Right ventricle myocardium inferior (tissue), 1 donor: ENCODE data around the gene FRS3. TPM values are rescaled to one million over a fixed set of nuclear protein-coding genes. Genes with fewer than 3 reads are reported as not detected.

Source experiments
- ATAC-seq: fragments of 200-7000 bp; cut with Tn5 transposase; one replicate; pipeline ENCODE4 v1.9.1; 2020; ENCODE audit warnings: mild to moderate bottlenecking, moderate library complexity
- DNase-seq: peaks from one replicate; pipeline ENCODE4 v3.0.0; 2021; ENCODE audit errors: missing footprints
- intact Hi-C: fragments of 100-400 bp; cut with DNase I; formaldehyde crosslinking; loops from one replicate; pipeline ENCODE4 v1.11.0; 2022
- total RNA-seq: library from RNA; stranded (reverse); fragmentation: NEBNext Ultra II Directional; extraction: Animal tissue kit (Norgen Biotek cat#: 25700); gene quantifications from one replicate; pipeline ENCODE4 v1.2.1, GENCODE V29; 2021
- donor health status: DM: no; HTN: yes; CAD: no; lungs with severe emphysema.

FRS3 gene
- total RNA-seq, 1 donor from 2014 or later = 5.1 TPM

GRCh38 chr6:41733707-41734665 is 45.7 kb downstream of the FRS3 start:
- ATAC-seq (peak; percentile 75), DNase-seq (peak; percentile 91)
- intact Hi-C loops = loop anchor here (2.0 kb wide), 2 partner anchors 45 to 53 kb away; partner anchors contain the start of genes FRS3 and TOMM6

- intact Hi-C loops = no loop called here
- ATAC-seq (no peak), DNase-seq (no peak)
These were observed 46.4 kb downstream of the FRS3 start for GRCh38 chr6:41733360-41733706.

GRCh38 chr6:41732591-41733359 is 46.9 kb downstream of the FRS3 start:
- DNase-seq (no peak), ATAC-seq (no peak)
- intact Hi-C loops = no loop called here

GRCh38 chr6:41732149-41732548 is 47.6 kb downstream of the FRS3 start:
- intact Hi-C loops = no loop called here
- DNase-seq = no peak
- no peak for ATAC-seq

- DNase-seq = no peak
- no peak for ATAC-seq
- intact Hi-C loops = no loop called here
These were observed 48.1 kb downstream of the FRS3 start for GRCh38 chr6:41731561-41732086.

GRCh38 chr6:41730531-41731436 is 48.9 kb downstream of the FRS3 start:
- no peak for ATAC-seq
- DNase-seq = no peak
- intact Hi-C loops = no loop called here

- no peak for ATAC-seq
- intact Hi-C loops = no loop called here
- no peak for DNase-seq
These were observed 50.1 kb downstream of the FRS3 start for GRCh38 chr6:41729624-41730023.

GRCh38 chr6:41728954-41729353 is 50.7 kb downstream of the FRS3 start:
- DNase-seq (no peak), ATAC-seq (no peak)
- intact Hi-C loops = no loop called here

GRCh38 chr6:41728073-41728936 is 51.4 kb downstream of the FRS3 start:
- peak; percentile 42 for ATAC-seq
- intact Hi-C loops = no loop called here
- no peak for DNase-seq

- ATAC-seq (no peak), DNase-seq (no peak)
- intact Hi-C loops = no loop called here
These were observed 52.0 kb downstream of the FRS3 start for GRCh38 chr6:41727705-41728072.

GRCh38 chr6:41726876-41727275 is 52.8 kb downstream of the FRS3 start:
- intact Hi-C loops = no loop called here
- DNase-seq = no peak
- no peak for ATAC-seq

GRCh38 chr6:41724586-41725501 is 54.9 kb downstream of the FRS3 start:
- no peak for ATAC-seq
- intact Hi-C loops = no loop called here
- DNase-seq = no peak

GRCh38 chr6:41724228-41724580 is 55.5 kb downstream of the FRS3 start:
- intact Hi-C loops = no loop called here
- DNase-seq (no peak), ATAC-seq (no peak)

GRCh38 chr6:41723530-41724227 is 56.0 kb downstream of the FRS3 start:
- intact Hi-C loops = no loop called here
- peak; percentile 94 for DNase-seq
- ATAC-seq = peak; percentile 80

GRCh38 chr6:41722969-41723529 is 56.7 kb downstream of the FRS3 start:
- no peak for ATAC-seq
- intact Hi-C loops = no loop called here
- DNase-seq = no peak

GRCh38 chr6:41721414-41721813 is 58.3 kb downstream of the FRS3 start:
- intact Hi-C loops = no loop called here
- DNase-seq (no peak), ATAC-seq (no peak)
